ENCODE data around the gene ZDBF2.
"Not testable (repeated sequence)": the region's sequence is repeated elsewhere in the genome, so short reads cannot be mapped to it uniquely, and the experiment has no call there.

The ZDBF2 gene

GRCh38 chr2:206259376-206260187 is 14.9 kb upstream of the ZDBF2 start:
- DNase-seq (ENCODE audit: low spot score): no peak

GRCh38 chr2:206260188-206261012 is 14.1 kb upstream of the ZDBF2 start:
- no peak for DNase-seq (ENCODE audit: low spot score)

DNA sequence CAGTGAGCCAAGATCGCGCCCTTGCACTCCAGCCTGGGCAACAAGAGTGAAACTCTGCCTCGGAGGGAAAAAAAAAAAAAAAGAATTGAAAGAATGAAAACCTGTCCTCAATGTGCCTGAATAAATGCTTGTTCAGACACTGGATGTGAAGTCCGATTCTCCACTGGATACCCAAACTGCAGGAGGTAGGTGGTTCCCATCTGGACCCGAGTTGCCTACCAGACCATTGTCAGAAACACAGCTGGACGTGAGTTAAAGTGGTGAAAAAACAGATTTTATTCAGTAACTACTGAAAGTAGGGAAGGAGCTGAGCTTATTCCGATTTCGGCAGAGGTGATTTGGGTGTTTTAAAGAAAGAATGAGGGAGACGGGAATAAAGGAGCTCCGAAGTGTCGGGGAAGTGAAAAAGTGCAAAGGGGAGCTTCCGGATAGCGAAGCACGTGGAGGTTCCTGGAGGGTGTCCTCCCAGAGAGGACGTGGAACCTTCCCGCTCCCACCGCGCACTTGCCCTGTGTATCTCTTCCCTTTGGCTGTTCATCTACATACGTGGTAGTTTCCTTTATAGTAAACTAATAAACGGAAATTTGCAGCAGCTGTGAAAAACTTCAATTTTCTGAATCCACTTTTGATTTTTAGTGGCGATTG is 10.4 kb upstream of the ZDBF2 start:
- DNase-seq (ENCODE audit: low spot score): no peak

GRCh38 chr2:206266130-206267125 is 8.0 kb upstream of the ZDBF2 start:
- DNase-seq (ENCODE audit: low spot score): no peak

DNA sequence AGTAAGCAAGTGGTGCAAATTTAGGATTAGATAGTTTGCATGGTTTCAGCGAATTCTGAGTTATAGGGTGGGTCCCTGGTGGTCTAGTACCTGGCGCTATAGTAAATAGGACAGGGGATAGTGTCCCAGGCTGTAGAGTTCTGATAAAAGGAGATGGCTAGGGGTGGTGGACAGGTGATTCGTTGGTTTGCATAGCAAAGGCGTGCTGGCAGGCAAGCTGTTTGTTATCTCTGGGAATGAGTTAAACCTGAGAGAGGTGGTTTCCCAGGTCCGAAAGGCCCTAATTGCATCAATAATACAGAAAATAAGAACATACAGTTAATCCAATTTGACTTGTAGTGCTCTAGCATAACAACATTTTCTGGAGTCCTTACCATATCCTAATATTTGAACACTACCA is 6.9 kb upstream of the ZDBF2 start:
- DNase-seq (ENCODE audit: low spot score): no peak

DNA sequence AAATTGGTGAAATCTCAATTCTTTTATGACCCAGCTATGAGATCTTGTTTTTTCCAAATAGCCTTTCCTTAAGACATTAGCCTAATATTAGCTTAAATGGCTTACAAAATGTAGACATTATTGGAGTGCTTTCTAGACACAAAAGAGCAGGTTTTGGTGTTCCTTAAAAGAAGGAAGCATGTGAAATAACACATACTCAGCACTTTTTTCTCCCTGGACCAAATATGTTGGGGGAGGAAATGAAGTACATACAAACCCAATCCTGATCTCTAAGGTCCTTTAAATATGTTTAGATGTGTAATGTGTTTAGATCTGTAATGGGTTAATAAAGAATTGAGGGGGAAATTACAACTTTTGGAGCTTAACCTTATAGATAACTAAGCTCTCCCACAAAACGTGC is 3.4 kb upstream of the ZDBF2 start:
- DNase-seq (ENCODE audit: low spot score): no peak

GRCh38 chr2:206273905-206274304 is 558 bp upstream of the ZDBF2 start:
- DNase-seq (ENCODE audit: low spot score): no peak

GRCh38 chr2:206275312-206276055 is 1.0 kb downstream of the ZDBF2 start:
- peak; percentile 2 for DNase-seq (ENCODE audit: low spot score)

DNA sequence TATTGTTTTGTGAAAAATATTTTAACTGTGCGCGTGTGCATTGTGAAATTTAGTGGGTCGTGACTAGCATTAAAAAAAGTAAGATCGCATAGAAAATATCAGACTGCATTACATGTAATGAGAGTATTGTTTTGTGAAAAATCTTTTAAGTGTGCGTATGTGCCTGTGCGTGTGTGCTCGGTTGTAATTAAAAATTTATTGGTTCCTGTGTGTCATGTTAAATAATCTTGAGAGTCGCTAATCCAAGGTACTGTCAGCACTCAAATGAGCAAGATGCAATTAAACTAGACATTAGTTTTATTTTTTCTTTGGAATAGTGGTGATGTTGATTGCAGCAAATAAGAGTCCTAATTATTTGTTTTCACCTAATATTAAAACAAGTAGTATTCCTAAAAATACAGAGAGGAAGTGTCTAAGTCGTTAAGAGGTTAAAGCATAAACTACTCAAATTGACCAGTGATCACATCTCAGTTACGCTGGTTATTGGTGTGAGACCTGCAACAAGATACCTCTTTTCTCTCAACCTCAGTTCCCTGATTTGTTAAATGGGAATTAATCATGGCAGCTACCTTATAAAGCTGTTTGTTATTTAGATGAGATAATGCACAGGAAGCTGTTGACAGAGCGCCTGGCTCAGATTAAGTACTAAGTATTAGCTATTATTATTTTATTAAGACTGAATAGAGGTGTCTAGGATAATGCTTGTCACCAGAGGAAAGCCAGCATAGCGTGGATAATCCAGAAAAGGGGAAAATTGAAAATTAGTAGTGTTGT is 1.9 kb downstream of the ZDBF2 start:
- DNase-seq (ENCODE audit: low spot score): no peak

DNA sequence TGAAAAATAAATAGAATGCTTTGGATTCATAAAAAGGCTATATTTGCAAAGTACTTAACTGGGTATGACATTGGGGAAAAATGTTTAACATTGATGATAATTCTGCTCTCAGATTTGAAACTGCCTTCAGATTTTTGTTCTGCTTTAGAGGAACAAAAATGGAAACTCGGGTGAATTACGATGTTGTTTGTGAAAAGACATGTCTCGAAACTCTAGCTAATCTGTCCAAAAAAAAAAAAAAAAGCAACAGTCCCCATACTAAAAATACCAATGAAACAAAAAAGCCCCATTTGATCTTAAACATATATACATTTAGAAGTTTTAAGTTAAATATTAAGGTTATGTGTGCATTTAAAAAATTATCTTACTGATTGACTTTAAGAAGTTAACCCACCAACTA is 3.0 kb downstream of the ZDBF2 start:
- no peak for DNase-seq (ENCODE audit: low spot score)

- no peak for DNase-seq (ENCODE audit: low spot score)
Observed at GRCh38 chr2:206282746-206283145, 8.3 kb downstream of the ZDBF2 start.

DNA sequence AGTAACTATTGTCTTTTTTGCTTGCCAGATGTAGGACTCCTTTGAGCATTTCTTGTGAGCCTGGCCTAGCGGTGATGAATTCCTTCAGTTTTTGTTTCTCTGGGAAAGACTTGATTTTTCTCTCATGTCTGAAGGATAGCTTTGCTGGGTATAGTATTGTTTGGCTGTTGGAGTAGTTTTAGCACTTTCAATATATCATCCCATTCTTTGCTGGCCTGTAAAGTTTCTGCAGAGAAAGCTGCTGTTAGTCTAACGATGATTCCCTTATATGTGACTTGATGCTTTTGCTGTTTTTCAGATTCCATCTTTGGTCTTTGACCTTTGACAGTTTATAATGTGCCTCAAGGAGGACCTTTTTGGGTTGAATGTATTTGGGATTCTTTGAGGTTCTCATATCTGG is 12.7 kb downstream of the ZDBF2 start:
- no peak for DNase-seq (ENCODE audit: low spot score)

- DNase-seq (ENCODE audit: low spot score): no peak
Observed at GRCh38 chr2:206289391-206289790, 14.9 kb downstream of the ZDBF2 start.

DNA sequence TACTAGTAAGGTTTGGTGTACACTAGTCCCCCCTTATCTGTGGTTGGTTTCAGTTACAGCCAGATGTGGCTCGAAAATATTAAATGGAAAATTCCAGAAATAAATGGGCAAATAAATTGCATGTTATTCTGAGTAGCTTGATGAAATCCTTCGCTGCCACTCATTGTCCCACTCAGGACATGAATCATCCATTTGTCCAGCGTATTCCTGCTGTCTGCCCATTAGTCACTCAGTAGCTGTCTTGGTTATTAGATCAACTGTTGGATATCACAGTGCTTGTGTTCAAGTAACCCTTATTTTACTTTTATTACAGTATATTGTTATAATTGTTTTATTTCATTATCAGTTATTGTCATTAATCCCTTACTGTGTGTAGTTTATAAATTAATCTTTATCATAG is 21.7 kb downstream of the ZDBF2 start:
- no peak for DNase-seq (ENCODE audit: low spot score)

- DNase-seq (ENCODE audit: low spot score): not testable (repeated sequence)
Observed at GRCh38 chr2:206299608-206300007, 25.1 kb downstream of the ZDBF2 start.

DNA sequence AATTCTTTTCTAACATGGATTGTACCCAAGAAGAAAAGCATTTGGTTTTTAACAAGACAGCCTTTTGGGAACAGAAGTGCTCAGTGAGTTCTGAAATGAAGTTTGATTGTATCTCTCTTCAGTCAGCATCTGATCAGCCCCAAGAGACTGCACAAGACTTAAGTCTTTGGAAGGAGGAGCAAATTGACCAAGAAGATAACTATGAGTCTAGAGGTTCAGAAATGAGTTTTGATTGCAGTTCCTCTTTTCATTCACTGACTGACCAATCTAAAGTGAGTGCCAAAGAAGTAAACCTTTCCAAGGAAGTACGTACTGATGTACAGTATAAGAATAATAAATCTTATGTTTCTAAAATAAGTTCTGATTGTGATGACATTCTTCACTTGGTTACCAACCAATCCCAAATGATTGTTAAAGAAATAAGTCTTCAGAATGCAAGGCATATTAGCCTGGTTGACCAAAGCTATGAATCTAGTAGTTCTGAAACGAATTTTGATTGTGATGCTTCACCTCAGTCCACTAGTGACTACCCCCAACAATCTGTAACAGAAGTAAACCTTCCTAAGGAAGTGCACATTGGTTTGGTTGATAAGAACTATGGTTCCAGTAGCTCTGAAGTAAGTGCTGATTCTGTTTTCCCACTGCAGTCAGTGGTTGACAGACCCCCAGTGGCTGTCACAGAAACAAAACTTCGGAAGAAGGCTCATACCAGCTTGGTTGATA is 31.2 kb downstream of the ZDBF2 start:
- no peak for DNase-seq (ENCODE audit: low spot score)

DNA sequence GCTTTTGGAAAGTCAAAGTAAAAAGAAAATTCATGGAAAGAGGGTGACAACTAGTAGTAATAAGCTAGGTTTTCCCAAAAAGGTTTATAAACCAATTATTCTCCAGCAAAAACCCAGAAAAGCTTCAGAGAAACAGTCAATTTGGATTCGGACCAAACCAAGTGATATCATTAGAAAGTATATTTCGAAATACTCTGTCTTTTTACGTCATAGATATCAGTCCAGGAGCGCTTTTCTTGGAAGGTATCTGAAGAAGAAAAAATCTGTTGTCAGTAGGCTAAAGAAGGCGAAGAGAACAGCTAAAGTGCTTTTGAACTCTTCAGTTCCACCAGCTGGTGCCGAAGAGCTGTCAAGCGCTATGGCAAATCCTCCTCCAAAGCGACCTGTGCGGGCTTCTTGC is 36.6 kb downstream of the ZDBF2 start:
- no peak for DNase-seq (ENCODE audit: low spot score)

DNA sequence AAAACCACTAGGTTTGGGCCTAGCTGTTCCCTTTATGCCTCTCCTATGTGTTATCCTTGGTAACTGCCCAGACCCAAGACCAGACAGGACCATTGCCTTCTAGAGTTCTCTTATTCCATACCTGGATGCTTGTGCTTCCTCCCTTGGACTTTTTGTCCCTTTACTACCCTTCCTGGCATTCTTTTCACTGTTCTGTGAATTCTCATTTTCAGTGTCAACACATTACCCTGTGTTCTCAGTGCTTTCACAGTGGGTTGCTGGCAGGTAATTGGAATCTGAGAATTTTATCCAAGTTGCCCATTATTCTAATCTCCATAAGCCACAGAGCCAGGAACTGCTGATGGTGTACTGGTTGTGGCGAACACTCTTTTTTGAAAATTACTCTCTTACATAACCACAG is 41.7 kb downstream of the ZDBF2 start:
- DNase-seq (ENCODE audit: low spot score): no peak

DNA sequence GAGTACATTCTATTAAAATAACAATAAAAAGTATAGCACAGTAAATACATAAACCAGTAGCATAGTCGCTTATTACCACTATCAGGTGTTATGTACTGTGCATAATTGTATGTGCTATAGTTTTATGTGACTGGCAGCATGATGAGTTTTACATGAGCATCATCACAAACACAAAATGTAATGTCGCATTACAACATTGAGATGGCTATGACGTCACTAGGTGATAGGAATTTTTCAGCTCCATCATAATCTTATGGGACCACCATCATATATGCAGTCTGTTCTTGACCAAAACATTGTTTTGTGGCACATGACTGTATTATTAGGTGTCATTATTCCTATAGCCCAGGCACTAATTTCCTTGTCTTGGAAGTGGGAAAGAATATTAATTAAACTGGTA is 48.6 kb downstream of the ZDBF2 start:
- DNase-seq (ENCODE audit: low spot score): no peak

All from CD4-positive, alpha-beta T cell treated with Interleukin-6 at 100 ng/mL for 8 hours (primary cell).